ENCODE results near the gene FBXO27. TPM values are rescaled to one million over a fixed set of nuclear protein-coding genes. Genes with fewer than 3 reads are reported as not detected.
A peak's percentile ranks its signal among the peaks of the same experiment; 100 is the strongest.

Gene FBXO27
- total RNA-seq, 5 donors from 2014 or later (not counting 1 experiment from before 2014, with no cell fraction given): 0.41 to 0.69 (median 0.66) TPM; not detected in 2

GRCh38 chr19:38978326-38978689, 54.0 kb downstream of the FBXO27 start:
- peaks cover 40 to 42% of the 10 kb centered on the region in 2 donors for H3K27me3 Mint-ChIP-seq

GRCh38 chr19:38977445-38978325, 54.7 kb downstream of the FBXO27 start:
- Mint-ChIP-seq H3K4me1 (peaks cover 9 to 16% (median 11%) of the 10 kb centered on the region in 3 donors), H3K36me3 (no peaks in the 10 kb centered on the region), H3K27ac (no peak overlapping the region), H3K27me3 (peaks cover 40 to 42% of the 10 kb centered on the region in 2 donors), H3K4me3 (no peak overlapping the region), H3K9me3 (peaks cover 0 to 4% (median 0%) of the 10 kb centered on the region in 3 donors)
- Histone ChIP-seq H3K27me3 (replicated peaks in 1 of 2; ENCODE audit: control insufficient read depth in 2 of 2, extremely low read depth in 1 of 2, insufficient read depth in 2 of 2, low read length in 1 of 2) (peaks cover 0 to 43% of the 10 kb centered on the region in 2 experiments), H3K27ac (ENCODE audit: low read length) (no peak overlapping the region), H3K36me3 (ENCODE audit: control insufficient read depth in 2 of 2, extremely low read depth in 1 of 2, insufficient read depth in 1 of 2, low read length in 1 of 2) (no peaks in the 10 kb centered on the region), H3K4me3 (ENCODE audit: control insufficient read depth in 1 of 2, extremely low read depth in 1 of 2, low read length in 1 of 2) (no peak overlapping the region), H3K9me3 (no peaks in the 10 kb centered on the region), H3K4me1 (ENCODE audit: control insufficient read depth in 1 of 2, extremely low read depth in 1 of 2, insufficient read depth in 2 of 2, low read length in 2 of 2) (peaks cover 0 to 10% of the 10 kb centered on the region in 2 experiments)
- POLR2A ChIA-PET: interaction anchor here in 1 of 2 donors (0.6 kb wide), 1 partner anchor 89 kb away, joined by 3 read pairs; no protein-coding TSS in a partner anchor
- CTCF ChIA-PET: no interaction called here
- no peak for ATAC-seq (replicated peaks in 1 of 4)
- WGBS (ENCODE audit: insufficient coverage): 17% methylated on average over 7 of the region's 15 CpGs
- DNase-seq: no peak

More at GRCh38 chr19:38978326-38978689, 54.0 kb downstream of the FBXO27 start:
- no peak for ATAC-seq (replicated peaks in 1 of 4)
- no peaks in the 10 kb centered on the region for H3K36me3 ChIP-seq (ENCODE audit: control insufficient read depth in 2 of 2, extremely low read depth in 1 of 2, insufficient read depth in 1 of 2, low read length in 1 of 2)
- Mint-ChIP-seq H3K9me3 (peaks cover 0 to 4% (median 0%) of the 10 kb centered on the region in 3 donors), H3K4me3 (no peak overlapping the region), H3K4me1 (peaks cover 9 to 16% (median 11%) of the 10 kb centered on the region in 3 donors), H3K36me3 (no peaks in the 10 kb centered on the region), H3K27ac (no peak overlapping the region)
- DNase-seq: no peak
- no peak overlapping the region for H3K27ac ChIP-seq (ENCODE audit: low read length)
- no peaks in the 10 kb centered on the region for H3K9me3 ChIP-seq
- WGBS (ENCODE audit: insufficient coverage): no CpG with 5 or more reads among the region's 3 CpGs
- ChIA-PET POLR2A (no interaction called here), CTCF (no interaction called here)
- peaks cover 0 to 41% of the 10 kb centered on the region in 2 experiments for H3K27me3 ChIP-seq (replicated peaks in 1 of 2; ENCODE audit: control insufficient read depth in 2 of 2, extremely low read depth in 1 of 2, insufficient read depth in 2 of 2, low read length in 1 of 2)
- peaks cover 0 to 10% of the 10 kb centered on the region in 2 experiments for H3K4me1 ChIP-seq (ENCODE audit: control insufficient read depth in 1 of 2, extremely low read depth in 1 of 2, insufficient read depth in 2 of 2, low read length in 2 of 2)
- no peak overlapping the region for H3K4me3 ChIP-seq (ENCODE audit: control insufficient read depth in 1 of 2, extremely low read depth in 1 of 2, low read length in 1 of 2)

GRCh38 chr19:38975861-38976271, 56.5 kb downstream of the FBXO27 start:
- Histone ChIP-seq H3K27me3 (replicated peaks in 1 of 2; ENCODE audit: control insufficient read depth in 2 of 2, extremely low read depth in 1 of 2, insufficient read depth in 2 of 2, low read length in 1 of 2) (peaks cover 0 to 38% of the 10 kb centered on the region in 2 experiments), H3K4me3 (ENCODE audit: control insufficient read depth in 1 of 2, extremely low read depth in 1 of 2, low read length in 1 of 2) (no peak overlapping the region), H3K9me3 (no peaks in the 10 kb centered on the region), H3K36me3 (ENCODE audit: control insufficient read depth in 2 of 2, extremely low read depth in 1 of 2, insufficient read depth in 1 of 2, low read length in 1 of 2) (no peaks in the 10 kb centered on the region), H3K27ac (ENCODE audit: low read length) (no peak overlapping the region), H3K4me1 (ENCODE audit: control insufficient read depth in 1 of 2, extremely low read depth in 1 of 2, insufficient read depth in 2 of 2, low read length in 2 of 2) (peaks cover 0 to 10% of the 10 kb centered on the region in 2 experiments)
- no peaks in the 10 kb centered on the region for H3K36me3 Mint-ChIP-seq
- 36% methylated on average over 16 of the region's 22 CpGs for WGBS (ENCODE audit: insufficient coverage)
- ATAC-seq (replicated peaks in 1 of 4): no peak
- POLR2A ChIA-PET: interaction anchor here in 1 of 2 donors (0.6 kb wide), 1 partner anchor 950 kb away, joined by 8 read pairs; no protein-coding TSS in a partner anchor
- DNase-seq: no peak
- H3K4me1 Mint-ChIP-seq: peaks cover 9 to 16% (median 11%) of the 10 kb centered on the region in 3 donors
- H3K9me3 Mint-ChIP-seq: peaks cover 0 to 4% (median 0%) of the 10 kb centered on the region in 3 donors
- H3K27ac Mint-ChIP-seq: peak overlapping the region in 1 of 2 donors; percentile 49
- H3K4me3 Mint-ChIP-seq: peak overlapping the region; percentile 43 to 73 (median 53)
- CTCF ChIA-PET: no interaction called here
- peaks cover 40 to 42% of the 10 kb centered on the region in 2 donors for H3K27me3 Mint-ChIP-seq

GRCh38 chr19:38975214-38975860, 57.0 kb downstream of the FBXO27 start, which contains the start of gene FBXO17:
Gene FBXO17, minus strand, starts transcription at chr19:38975742. Its CDS starts 25,423 bp downstream, at chr19:38950319.
- Mint-ChIP-seq H3K27me3 (peaks cover 36 to 41% of the 10 kb centered on the region in 2 donors), H3K27ac (peak within 1 kb of the TSS in 1 of 2 donors; percentile 49), H3K4me3 (peak within 1 kb of the TSS; percentile 43 to 73 (median 53)), H3K9me3 (no peaks in the 10 kb centered on the region), H3K4me1 (peaks cover 9 to 16% (median 11%) of the 10 kb centered on the region in 3 donors), H3K36me3 (no peaks in the 10 kb centered on the region)
- peaks cover 0 to 10% of the 10 kb centered on the region in 2 experiments for H3K4me1 ChIP-seq (ENCODE audit: control insufficient read depth in 1 of 2, extremely low read depth in 1 of 2, insufficient read depth in 2 of 2, low read length in 2 of 2)
- no peaks in the 10 kb centered on the region for H3K36me3 ChIP-seq (ENCODE audit: control insufficient read depth in 2 of 2, extremely low read depth in 1 of 2, insufficient read depth in 1 of 2, low read length in 1 of 2)
- ATAC-seq (replicated peaks in 1 of 4) (no peak), DNase-seq (no peak)
- ChIA-PET POLR2A (no interaction called here), CTCF (no interaction called here)
- no peak within 1 kb of the TSS for H3K4me3 ChIP-seq (ENCODE audit: control insufficient read depth in 1 of 2, extremely low read depth in 1 of 2, low read length in 1 of 2)
- no peaks in the 10 kb centered on the region for H3K9me3 ChIP-seq
- WGBS (ENCODE audit: insufficient coverage): 19% methylated on average over 53 of the region's 63 CpGs
- H3K27ac ChIP-seq (ENCODE audit: low read length): no peak within 1 kb of the TSS
- peaks cover 0 to 38% of the 10 kb centered on the region in 2 experiments for H3K27me3 ChIP-seq (replicated peaks in 1 of 2; ENCODE audit: control insufficient read depth in 2 of 2, extremely low read depth in 1 of 2, insufficient read depth in 2 of 2, low read length in 1 of 2)

GRCh38 chr19:38974624-38975213, 57.6 kb downstream of the FBXO27 start:
- ChIA-PET CTCF (interaction anchor here (0.6 kb wide), 2 partner anchors 13 to 341 kb away, joined by 5 to 7 read pairs; no protein-coding TSS in a partner anchor), POLR2A (no interaction called here)
- Histone ChIP-seq H3K27ac (ENCODE audit: low read length) (no peak overlapping the region), H3K4me1 (ENCODE audit: control insufficient read depth in 1 of 2, extremely low read depth in 1 of 2, insufficient read depth in 2 of 2, low read length in 2 of 2) (peaks cover 0 to 10% of the 10 kb centered on the region in 2 experiments), H3K36me3 (ENCODE audit: control insufficient read depth in 2 of 2, extremely low read depth in 1 of 2, insufficient read depth in 1 of 2, low read length in 1 of 2) (no peaks in the 10 kb centered on the region), H3K27me3 (replicated peaks in 1 of 2; ENCODE audit: control insufficient read depth in 2 of 2, extremely low read depth in 1 of 2, insufficient read depth in 2 of 2, low read length in 1 of 2) (peaks cover 0 to 38% of the 10 kb centered on the region in 2 experiments), H3K9me3 (no peaks in the 10 kb centered on the region), H3K4me3 (ENCODE audit: control insufficient read depth in 1 of 2, extremely low read depth in 1 of 2, low read length in 1 of 2) (no peak overlapping the region)
- WGBS (ENCODE audit: insufficient coverage): 89% methylated on average over 10 of the region's 19 CpGs
- no peaks in the 10 kb centered on the region for H3K36me3 Mint-ChIP-seq
- H3K4me1 Mint-ChIP-seq: peaks cover 9 to 16% (median 11%) of the 10 kb centered on the region in 3 donors
- peak overlapping the region in 2 of 3 donors; percentile 32 to 53 for H3K4me3 Mint-ChIP-seq
- ATAC-seq (replicated peaks in 1 of 4): no peak
- peaks cover 31 to 41% of the 10 kb centered on the region in 2 donors for H3K27me3 Mint-ChIP-seq
- H3K27ac Mint-ChIP-seq: no peak overlapping the region
- H3K9me3 Mint-ChIP-seq: no peaks in the 10 kb centered on the region
- no peak for DNase-seq
